Fibroblast of skin of right quadriceps (primary cell): ENCODE measurements around the gene ARFGAP3.

Experiments used
- DNase-seq: peaks from one replicate; pipeline ENCODE4 v3.0.0-alpha.2; 2013

The ARFGAP3 gene, protein sequence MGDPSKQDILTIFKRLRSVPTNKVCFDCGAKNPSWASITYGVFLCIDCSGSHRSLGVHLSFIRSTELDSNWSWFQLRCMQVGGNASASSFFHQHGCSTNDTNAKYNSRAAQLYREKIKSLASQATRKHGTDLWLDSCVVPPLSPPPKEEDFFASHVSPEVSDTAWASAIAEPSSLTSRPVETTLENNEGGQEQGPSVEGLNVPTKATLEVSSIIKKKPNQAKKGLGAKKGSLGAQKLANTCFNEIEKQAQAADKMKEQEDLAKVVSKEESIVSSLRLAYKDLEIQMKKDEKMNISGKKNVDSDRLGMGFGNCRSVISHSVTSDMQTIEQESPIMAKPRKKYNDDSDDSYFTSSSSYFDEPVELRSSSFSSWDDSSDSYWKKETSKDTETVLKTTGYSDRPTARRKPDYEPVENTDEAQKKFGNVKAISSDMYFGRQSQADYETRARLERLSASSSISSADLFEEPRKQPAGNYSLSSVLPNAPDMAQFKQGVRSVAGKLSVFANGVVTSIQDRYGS

DNA sequence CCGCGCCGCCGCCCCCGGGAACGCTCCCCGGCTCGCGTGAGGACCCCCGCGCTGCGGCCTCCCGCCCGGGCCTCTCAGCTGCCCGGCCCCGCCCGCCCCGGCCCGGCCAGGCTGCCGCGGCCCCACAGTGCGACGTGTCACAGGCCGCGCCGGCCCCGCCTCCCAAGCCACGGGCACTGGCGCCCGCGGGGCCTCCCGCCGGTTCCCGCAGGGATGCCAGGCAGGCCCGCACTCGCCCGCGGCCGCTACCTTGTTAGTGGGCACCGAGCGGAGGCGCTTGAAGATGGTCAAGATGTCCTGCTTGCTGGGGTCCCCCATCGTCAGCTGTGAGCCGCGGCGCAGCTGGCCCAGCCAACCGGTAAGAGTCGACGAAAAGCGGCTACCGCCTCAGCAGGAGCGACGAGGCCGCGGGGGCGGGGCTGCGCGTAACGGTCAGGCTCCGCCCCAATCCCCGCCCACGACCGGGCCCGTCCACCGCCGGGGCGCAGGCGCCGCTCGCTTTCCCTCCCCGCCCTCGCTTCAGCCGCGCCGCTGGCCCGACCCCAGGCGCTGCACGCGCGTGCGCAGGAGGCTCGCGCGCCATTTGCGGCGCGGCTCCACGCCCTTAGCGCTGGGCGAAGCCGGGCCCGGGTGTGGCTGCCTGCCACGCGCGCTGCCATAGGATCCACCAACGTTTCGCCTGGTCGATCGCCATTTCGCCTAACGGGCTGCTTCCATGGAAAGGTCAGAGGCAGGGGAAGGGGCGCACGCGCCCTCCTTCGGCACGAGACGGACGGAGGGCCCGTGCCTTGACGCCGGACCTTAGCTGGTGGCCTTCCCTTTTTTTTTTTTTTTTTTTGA, at the start of gene ARFGAP3:
Gene ARFGAP3 (minus strand): TSS at position 409 of the 840 bp plus-strand sequence. CDS start 91 bp downstream, at position 318.
- DNase-seq: peak; percentile 92

DNA sequence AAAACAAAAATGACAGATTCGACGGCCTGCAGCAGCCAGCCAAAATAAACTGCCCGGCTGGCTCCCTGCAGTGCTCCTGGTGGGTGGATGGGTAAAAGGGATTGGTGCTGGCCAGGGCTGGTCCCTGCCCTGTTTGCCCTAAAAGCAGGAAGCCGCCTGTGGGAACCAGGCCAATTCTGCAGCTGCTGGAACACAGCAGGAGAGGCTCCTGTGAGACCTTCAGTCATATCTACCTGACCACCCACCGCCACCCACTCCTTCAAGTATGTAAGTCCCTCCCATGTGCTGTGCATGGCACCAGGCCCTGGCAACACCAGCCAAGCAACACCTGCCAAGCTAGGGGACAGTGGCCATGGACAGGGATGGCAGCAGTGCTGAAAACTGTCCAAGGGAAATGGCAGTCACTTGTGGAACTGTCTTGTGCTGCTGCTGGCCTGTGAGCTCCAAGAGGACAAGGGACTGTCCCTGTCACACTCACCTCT, 48.7 kb upstream of the ARFGAP3 start:
- no peak for DNase-seq

GRCh38 chr22:42905217-42905616, 48.1 kb upstream of the ARFGAP3 start:
- DNase-seq: no peak

GRCh38 chr22:42904050-42904449, 47.0 kb upstream of the ARFGAP3 start:
- DNase-seq: no peak

DNA sequence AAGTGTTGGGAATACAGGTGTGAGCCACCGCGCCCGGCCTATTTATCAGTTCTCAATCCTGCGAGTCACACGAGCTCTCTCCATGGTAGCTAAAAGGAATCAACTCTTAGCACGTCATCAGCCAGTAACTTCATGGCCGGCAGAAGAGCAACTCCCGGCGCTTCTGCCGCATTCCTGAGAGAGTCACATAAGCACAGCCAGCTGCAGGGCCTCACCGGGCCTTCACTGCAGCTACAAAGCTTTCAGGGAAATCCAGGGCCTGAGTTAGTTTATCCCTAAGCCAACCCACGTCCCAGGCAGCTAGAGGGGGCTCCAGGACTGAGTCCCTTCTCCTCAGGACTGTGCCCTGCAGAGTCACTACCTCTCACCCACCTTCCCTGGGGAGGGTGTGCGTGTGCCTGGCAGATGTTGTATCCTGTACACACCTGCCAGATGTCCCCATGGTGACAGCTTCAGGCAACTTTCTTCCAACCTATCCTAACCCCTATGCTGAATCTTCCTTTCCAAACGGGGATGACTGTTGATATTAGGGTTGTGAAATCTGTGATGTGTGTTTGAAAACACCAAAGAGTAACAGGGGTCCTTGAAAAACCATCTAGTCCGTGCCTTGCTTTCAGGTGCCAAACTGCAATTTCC, 45.9 kb upstream of the ARFGAP3 start:
- peak; percentile 69 for DNase-seq

- DNase-seq: no peak
Measured at GRCh38 chr22:42901790-42902508, 44.9 kb upstream of the ARFGAP3 start.

- DNase-seq: no peak
Measured at GRCh38 chr22:42897960-42898359, 40.9 kb upstream of the ARFGAP3 start.

DNA sequence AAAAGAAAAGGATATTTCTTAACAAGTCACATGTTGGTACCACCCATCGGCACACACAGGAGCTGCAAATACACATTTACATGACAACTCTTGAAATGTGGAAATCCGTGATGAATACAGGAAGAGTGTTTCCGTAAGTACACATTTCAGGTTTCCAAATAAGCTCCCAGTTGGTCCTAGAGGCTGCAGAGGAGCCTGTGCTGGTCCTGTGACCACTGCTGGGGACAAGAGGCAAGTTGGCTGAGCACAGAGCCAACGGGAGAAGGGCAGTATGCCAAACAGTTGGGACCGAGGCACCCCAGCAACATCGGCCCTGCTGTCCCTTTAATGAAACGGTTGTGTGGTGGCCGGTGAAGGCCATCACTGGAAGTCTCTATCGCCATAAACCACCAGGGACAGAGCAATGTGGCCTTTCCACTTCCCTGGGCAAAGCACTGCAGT, 38.5 kb upstream of the ARFGAP3 start:
- DNase-seq: no peak

DNA sequence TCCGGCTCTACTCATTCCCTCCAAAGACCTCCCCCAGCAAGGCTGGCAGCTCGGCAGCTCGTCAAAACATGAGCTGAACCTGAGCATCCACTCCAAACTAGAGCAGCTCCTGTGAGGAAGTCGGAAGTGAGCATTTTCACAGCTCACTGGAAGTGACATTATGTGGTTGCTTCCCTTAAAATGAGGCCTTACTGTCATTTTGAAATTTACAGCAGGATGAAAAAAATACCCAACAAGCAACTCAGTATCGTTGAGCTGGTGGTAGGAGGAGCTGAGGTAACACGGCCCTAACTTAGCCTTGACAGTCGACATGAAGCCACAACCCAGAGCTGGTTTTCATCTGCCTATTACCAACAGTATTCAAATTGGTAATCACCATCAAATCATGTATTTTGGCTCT, 38.0 kb upstream of the ARFGAP3 start:
- DNase-seq: peak; percentile 6

GRCh38 chr22:42893371-42894150, 36.5 kb upstream of the ARFGAP3 start:
- DNase-seq: no peak

DNA sequence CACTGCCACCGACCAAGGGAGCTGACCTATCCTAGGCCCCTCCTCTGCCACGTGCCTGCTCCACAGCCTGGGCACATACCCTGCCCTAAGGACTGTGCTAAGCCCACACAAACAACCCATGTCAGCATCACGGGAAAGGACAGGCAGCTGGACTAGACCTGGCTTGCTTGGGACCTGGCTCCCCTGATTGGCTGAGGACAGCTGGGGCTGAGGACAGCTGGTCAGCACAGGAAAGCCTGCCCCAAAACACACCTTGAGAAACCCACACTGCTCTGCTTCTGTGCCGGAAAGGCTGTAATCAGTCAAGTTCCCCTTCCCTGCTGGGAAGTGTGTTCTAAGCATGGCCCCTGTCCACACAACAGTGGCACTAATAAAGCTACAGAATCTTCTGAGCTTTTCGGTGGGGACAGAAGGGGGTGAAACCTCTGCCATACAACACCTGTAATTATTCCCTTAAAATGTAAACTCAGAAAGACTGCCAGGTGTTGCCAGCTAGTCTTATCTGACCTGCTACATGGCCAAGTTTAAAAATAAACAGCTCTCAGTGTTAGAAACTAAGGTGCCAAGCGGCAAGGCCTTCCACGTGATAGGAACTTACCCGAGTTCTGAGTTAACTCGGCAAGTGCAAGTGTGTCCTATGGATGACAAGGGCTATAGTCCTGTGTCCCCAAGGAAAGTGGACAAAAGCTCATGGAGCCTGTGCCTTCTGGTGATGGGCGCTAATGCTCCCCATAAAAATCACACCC, 35.7 kb upstream of the ARFGAP3 start:
- no peak for DNase-seq

DNA sequence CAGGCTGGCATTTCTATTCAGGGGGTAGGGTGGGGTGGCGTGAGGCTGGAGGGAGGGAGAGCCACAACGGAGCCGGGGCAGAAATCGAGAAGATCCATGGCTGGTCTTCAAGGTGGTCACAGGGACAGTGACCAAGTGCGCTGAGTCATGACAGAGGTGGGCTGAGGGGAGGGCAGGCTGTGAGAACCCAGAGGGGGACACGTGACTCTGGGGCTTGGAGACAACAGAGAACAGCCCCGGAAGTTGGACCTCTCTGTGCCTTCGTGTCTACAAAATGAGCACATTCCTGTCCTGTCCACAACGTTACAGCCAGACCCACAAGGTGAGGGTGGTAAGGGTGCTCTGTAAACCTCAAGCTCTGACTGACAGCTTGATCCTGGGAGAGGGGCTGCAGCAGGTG, 35.1 kb upstream of the ARFGAP3 start:
- no peak for DNase-seq

DNA sequence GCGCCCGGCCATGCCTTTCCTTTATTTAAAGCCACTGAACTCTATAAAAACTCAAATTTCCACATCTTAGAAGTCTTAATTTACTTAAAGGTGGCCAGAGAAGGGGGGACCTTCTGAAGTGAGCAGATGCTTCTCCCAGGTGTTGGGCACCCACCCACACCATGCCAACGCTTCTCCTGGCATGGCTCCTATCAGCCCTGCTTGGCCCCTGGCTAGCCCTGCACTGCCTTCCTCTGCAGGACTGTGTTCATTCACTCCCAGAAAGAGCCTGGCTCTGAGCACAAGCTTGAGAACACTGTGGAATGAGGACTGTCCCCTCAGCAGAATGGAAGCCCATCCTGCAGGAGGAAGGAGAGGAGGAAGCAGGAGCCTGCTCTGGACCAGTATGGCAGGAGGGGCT, 34.6 kb upstream of the ARFGAP3 start:
- DNase-seq: no peak

DNA sequence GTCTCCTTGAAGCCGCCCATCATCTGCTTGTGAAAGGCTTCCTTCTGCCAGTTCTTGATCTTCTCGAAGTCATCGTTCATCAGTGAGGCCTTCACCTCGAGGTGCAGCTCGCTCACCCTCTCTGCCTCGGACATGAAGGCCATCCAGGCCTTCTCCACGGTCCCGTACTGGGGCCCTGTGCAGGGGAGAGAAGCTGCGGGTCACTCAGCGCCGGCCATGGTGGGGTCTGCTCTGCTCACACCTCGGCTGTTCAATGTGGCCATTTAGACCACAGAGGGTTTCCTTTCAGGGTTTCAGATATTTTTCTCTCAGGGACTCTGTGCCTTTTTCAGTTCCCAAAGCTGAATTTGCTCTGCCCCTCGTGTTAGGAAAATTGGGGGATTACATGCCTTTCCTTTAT, 33.9 kb upstream of the ARFGAP3 start:
- no peak for DNase-seq

DNA sequence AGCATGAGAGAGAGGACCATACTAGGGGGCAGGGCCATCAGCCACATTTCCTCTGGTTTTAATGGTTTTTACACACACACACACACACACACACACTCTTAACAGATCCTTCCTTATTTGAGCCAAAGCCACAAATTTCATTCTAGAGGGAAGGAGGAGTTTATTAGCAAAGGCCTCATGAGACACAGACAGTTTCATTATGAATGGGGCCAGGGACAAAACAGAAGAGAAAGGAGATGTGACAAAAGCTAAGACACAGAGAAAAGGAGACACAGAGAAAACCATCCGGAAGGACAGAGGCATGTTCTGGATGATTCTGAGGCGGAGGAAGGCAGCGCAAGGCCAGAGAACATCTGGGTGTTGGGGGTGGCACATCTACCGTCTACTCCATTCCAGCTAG, 32.2 kb upstream of the ARFGAP3 start:
- no peak for DNase-seq

GRCh38 chr22:42887523-42888507, 30.7 kb upstream of the ARFGAP3 start:
- no peak for DNase-seq

- DNase-seq: no peak
Measured at GRCh38 chr22:42887120-42887519, 30.0 kb upstream of the ARFGAP3 start.

- DNase-seq: no peak
Measured at GRCh38 chr22:42885446-42885845, 28.4 kb upstream of the ARFGAP3 start.

- DNase-seq: no peak
Measured at GRCh38 chr22:42884616-42885375, 27.7 kb upstream of the ARFGAP3 start.
